Skeletal muscle satellite cell (primary cell): Measurements from ENCODE around the gene FAM234B.

ENCODE experiments used
- H3K27me3 ChIP-seq: 2 replicates; pipeline ENCODE4 v1.7.0; 2013; ENCODE audit warnings: low read length; ENCODE audit not compliant: control insufficient read depth, insufficient read depth
- H3K36me3 ChIP-seq: 2 replicates; pipeline ENCODE4 v1.7.0; 2013; ENCODE audit warnings: mild to moderate bottlenecking, control low read depth, low read length; ENCODE audit not compliant: insufficient read depth
- H3K4me1 ChIP-seq: 2 replicates; pipeline ENCODE4 v1.7.0; 2013; ENCODE audit warnings: low read length; ENCODE audit not compliant: control insufficient read depth, insufficient read depth
- H3K4me2 ChIP-seq: 2 replicates; pipeline ENCODE4 v1.7.0; 2013; ENCODE audit warnings: mild to moderate bottlenecking, low read length
- H3K4me3 ChIP-seq: 2 replicates; pipeline ENCODE4 v1.7.0; 2013; ENCODE audit warnings: low read length
- H3K9ac ChIP-seq: 2 replicates; pipeline ENCODE4 v1.7.0; 2013; ENCODE audit warnings: mild to moderate bottlenecking, low read depth, low read length, moderate library complexity
- H3K9me3 ChIP-seq: replicated peaks from 2 replicates; pipeline ENCODE4 v1.7.0; 2013; ENCODE audit warnings: mild to moderate bottlenecking, control low read depth, low read length

The FAM234B gene

DNA sequence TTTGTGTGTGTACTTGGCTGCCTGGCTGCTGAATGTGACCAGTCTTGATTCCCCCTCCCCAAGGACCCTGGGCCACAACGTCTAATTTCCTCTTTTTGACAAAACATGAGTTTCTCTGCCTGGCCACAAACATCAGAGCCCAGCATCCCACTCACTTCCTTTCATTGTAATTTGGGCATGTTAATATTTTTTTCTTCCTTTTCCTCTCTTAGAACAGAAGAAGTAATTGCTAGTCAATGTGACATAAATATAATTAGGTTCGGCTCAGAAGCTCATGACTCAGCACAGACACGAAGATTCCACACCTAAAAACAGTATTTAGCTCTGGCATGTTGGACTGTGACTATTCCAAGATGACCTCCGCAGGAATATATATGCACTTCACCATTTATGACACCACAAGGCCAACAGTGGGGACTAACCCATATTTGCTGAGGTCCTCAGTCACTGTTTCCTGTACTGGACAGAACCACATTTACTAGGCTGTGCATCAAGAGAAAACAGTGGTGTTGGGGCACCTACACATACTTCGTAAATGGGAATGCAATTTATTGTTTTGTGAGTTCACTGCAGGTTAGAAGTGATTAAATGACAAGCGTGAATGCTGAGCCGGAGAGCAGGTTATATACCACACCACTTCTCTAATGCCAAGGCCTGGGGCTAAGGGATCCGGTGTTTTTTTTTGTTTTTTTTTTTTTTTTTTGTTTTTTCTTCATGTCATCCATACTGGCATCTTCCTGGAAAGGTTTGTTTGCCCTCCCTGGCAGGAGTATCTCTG is 55.1 kb downstream of the FAM234B start:
- peaks cover 76% of the 10 kb centered on the region for H3K4me1 ChIP-seq
- peak overlapping the region; percentile 91 for H3K9ac ChIP-seq
- H3K4me2 ChIP-seq = peak overlapping the region; percentile 77
- H3K27me3 ChIP-seq = no peaks in the 10 kb centered on the region
- peak overlapping the region; percentile 40 for H3K4me3 ChIP-seq
- no peaks in the 10 kb centered on the region for H3K9me3 ChIP-seq
- no peaks in the 10 kb centered on the region for H3K36me3 ChIP-seq

DNA sequence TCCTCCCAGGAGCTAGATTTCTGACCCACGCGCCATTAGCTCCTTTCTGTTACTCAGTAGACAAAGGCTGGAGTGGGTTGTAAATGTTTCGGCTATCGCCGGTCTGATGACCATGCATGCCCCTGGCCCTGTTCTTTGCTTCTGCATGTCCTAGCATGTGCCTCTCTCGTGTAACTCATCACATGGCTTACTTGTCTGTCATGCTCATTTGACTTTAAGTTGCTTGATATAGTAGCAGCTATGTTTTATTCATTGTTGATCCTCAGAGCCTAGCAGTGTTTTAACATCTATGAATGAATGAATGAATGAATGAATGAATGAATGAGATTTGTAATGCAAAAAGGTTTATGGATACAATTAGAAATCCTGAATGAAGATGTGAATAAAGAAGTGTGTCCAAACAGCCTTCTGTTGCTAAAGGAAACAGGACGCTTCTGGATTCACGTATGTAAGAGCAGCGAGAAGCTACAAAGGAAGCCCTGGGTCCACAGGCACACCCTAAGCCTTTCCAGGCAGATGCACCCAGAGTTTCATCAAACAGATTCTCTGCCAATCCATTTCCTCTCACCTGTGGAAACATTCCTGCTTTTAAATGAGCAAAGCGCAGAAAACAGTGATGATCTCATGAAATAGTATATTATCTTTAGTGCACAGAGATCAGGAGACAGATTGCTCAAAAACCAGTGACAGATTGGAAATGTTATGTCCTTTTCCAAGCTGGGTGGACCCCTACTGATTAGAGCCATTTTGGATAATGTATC is 55.8 kb downstream of the FAM234B start:
- Histone ChIP-seq H3K36me3 (no peaks in the 10 kb centered on the region), H3K9ac (peak overlapping the region; percentile 91), H3K9me3 (no peaks in the 10 kb centered on the region), H3K4me2 (peak overlapping the region; percentile 80), H3K4me3 (peak overlapping the region; percentile 42), H3K4me1 (peaks cover 70% of the 10 kb centered on the region), H3K27me3 (no peaks in the 10 kb centered on the region)

GRCh38 chr12:13100605-13100881 is 56.4 kb downstream of the FAM234B start:
- Histone ChIP-seq H3K9ac (peak overlapping the region; percentile 91), H3K4me1 (peaks cover 65% of the 10 kb centered on the region), H3K9me3 (no peaks in the 10 kb centered on the region), H3K4me3 (peak overlapping the region; percentile 42), H3K4me2 (peak overlapping the region; percentile 80), H3K27me3 (no peaks in the 10 kb centered on the region), H3K36me3 (no peaks in the 10 kb centered on the region)

DNA sequence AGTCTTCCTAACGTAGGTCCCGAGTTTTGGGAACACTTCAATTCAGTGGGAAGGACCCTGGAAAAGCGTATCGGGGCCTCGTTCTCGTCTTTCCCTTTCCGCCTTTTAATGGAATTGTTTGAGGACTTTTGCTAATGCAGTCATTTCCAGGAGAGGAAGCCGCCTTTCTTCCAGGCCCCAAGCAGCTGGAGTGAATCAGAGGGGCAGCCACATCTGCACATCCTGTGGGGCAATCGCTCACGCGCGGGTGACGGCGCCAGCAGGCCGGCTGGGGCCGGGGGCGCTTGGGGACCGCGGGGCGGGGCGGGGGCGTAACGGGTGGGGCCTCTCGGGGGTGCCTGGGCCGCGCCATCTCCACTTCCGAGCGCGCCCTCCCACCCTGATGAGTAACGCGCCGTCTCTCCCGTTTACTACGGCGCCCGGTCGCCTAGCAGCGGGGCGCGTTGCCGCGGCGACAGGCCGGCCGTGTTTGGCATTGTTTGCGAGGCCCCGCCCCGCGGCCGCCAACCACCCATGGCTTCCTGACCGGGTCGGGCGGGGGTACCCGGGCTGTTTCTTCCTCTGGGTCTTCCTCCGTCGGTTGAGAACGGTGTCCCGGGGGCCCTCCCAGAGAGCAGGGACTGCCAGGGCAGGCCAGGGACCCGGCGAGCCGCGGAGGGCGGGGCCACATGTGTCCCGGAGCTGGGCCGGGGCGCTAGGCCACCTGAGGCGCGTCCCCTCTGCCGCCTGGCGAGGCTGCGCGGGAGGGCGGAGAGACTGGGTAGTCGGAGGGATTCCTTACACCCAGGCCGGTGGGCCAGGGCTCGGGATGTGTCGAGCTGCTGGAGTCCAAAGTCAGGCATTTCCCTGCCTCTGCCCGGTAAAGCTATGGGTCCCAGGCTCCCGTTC is 56.9 kb downstream of the FAM234B start:
- H3K4me3 ChIP-seq = peak overlapping the region; percentile 67
- peaks cover 61% of the 10 kb centered on the region for H3K4me1 ChIP-seq
- H3K9ac ChIP-seq = peak overlapping the region; percentile 96
- no peaks in the 10 kb centered on the region for H3K9me3 ChIP-seq
- peak overlapping the region; percentile 88 for H3K4me2 ChIP-seq
- no peaks in the 10 kb centered on the region for H3K36me3 ChIP-seq
- H3K27me3 ChIP-seq = no peaks in the 10 kb centered on the region

DNA sequence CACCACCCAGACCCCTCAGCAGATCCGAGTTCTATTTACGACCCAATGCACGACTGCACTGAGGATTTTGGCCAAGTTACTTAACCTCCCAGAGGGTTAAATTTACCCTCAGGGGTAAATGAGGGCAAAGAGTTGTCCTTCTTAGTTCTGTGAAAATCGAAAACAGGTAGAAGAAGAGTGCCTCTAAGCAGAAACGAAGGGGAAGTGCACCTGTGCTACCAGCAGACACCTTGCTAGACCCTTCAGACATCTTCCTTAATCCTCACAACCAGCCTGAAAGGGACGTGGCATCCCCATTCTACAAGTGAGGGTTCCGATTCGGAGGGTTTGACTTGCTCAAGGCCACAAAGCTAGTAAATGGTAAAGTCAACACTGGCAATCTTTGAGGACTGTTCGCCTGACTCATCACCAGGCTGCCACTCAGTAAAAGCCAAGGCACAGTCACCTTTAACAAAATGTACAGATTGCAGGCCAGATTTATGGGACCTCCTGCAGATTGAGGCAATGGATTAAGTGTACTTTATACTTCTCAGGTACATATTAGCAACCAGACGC is 57.7 kb downstream of the FAM234B start:
- H3K4me2 ChIP-seq = peak overlapping the region; percentile 88
- no peaks in the 10 kb centered on the region for H3K27me3 ChIP-seq
- no peaks in the 10 kb centered on the region for H3K36me3 ChIP-seq
- H3K9ac ChIP-seq = peak overlapping the region; percentile 96
- no peaks in the 10 kb centered on the region for H3K9me3 ChIP-seq
- H3K4me3 ChIP-seq = peak overlapping the region; percentile 67
- H3K4me1 ChIP-seq = peaks cover 60% of the 10 kb centered on the region

DNA sequence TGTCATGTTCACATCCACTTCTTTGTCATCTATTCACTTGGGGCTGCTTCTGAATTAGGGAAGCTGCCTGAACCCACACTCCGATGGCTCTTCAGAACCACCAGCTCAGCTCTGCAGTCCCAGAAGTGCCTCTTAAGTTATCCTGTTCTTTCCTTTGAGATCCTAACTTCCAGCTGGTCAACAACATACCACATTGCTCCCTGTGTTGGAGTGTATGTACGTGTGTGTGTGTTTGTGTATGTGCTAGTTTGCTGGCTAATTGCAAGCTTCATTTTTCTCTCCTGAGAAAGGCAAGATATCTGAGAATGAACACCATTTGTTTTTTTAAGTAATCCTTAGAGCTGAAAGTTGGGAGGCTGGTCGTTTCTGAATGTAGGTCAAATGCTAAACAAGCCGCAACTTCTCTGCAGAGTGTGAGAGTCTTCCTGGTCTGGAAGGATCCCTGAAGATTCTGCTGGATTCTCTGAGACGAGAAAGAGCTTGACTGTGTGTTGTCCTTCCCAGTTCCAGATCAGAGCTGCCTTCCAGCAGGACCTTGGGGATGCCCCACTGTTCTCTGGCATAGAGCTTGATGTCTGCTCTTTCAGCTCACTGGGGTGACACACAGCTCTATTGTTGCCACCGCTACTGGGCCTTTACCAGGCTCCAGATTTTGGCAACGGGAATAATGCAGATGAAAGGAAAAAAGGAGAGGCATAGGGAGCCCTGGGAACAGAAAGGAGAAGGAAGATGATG is 58.4 kb downstream of the FAM234B start:
- Histone ChIP-seq H3K27me3 (no peaks in the 10 kb centered on the region), H3K36me3 (no peaks in the 10 kb centered on the region), H3K4me1 (peaks cover 53% of the 10 kb centered on the region), H3K4me3 (peak overlapping the region; percentile 5), H3K4me2 (peak overlapping the region; percentile 88), H3K9ac (peak overlapping the region; percentile 96), H3K9me3 (no peaks in the 10 kb centered on the region)

DNA sequence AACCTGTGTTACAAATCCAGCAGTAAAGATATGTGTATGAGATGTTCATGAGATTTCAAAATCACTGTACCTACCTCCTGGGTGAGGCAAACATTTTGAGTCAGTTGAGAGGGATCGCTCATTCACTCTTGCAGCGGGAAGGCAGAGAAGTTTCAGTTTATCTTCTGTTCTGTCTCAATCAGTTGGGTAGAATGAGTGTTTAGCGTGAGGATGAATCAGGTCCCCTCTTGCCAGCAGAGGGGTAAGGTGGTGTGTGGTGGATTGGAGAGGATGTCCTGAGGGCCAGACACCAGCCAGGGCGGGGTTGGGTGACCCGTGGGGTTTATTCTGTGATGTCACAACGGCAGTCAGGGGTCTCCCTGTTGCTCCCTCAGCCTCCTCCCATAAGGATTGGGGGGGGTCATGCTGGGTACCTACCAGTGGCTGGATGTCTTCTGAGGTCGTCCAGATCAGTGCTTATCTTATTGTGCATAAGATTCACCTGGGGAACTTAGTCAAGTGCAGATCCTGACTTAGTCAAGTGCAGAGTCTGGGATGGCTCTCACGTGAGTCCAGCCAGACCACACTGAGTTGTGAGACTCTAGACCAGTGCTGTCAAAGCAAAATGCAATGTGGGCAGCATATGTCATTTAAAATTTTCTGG is 59.3 kb downstream of the FAM234B start, which contains the start of gene GSG1:
Gene GSG1 (minus strand): TSS at position 277 of the 643 bp plus-strand sequence. CDS start 155 bp downstream, at position 122.
- no peaks in the 10 kb centered on the region for H3K9me3 ChIP-seq
- no peaks in the 10 kb centered on the region for H3K36me3 ChIP-seq
- H3K9ac ChIP-seq = peak within 1 kb of the TSS; percentile 96
- H3K4me2 ChIP-seq = peak within 1 kb of the TSS; percentile 88
- no peak within 1 kb of the TSS for H3K4me3 ChIP-seq
- peaks cover 49% of the 10 kb centered on the region for H3K4me1 ChIP-seq
- no peaks in the 10 kb centered on the region for H3K27me3 ChIP-seq

DNA sequence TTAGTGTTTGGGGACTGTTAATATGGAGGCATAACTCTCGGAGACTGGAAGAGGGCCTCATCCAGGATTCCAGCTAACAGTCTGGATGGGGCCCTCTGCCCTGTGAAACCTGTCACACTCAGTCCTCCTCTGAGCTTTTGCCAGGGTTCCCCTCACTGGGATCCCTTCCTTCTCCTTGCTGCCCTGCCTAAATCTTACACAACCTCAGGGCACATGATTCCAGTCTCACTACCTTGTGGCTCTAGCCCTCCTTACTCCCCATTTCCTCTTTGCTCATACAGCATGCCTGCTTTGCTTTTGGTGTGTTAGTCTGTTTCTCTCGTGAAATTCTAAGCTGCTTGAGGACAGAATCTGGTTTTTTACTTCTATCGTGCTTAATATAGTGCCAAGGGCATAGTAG is 60.2 kb downstream of the FAM234B start:
- H3K9me3 ChIP-seq = no peaks in the 10 kb centered on the region
- H3K27me3 ChIP-seq = no peaks in the 10 kb centered on the region
- H3K4me2 ChIP-seq = no peak overlapping the region
- no peaks in the 10 kb centered on the region for H3K36me3 ChIP-seq
- H3K9ac ChIP-seq = no peak overlapping the region
- H3K4me3 ChIP-seq = no peak overlapping the region
- peaks cover 42% of the 10 kb centered on the region for H3K4me1 ChIP-seq

DNA sequence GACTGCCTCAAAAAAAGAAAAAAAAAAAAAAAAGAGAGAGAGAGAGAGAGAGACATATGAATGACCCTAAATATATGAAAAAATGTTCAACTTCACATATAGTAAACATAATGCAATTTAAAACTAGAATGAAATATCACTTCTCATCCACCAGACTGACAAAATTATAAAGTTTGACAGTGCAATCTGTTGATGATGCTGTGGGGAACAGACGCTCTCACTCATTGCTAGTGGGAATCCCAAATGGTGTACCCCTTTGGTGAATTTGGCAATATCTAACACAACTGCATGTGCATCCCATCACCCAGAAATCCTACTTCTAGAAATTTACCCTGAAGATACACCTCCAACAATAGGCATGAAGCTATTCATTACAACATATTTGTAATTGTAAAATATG is 61.6 kb downstream of the FAM234B start:
- no peak overlapping the region for H3K4me2 ChIP-seq
- no peaks in the 10 kb centered on the region for H3K36me3 ChIP-seq
- no peaks in the 10 kb centered on the region for H3K9me3 ChIP-seq
- no peaks in the 10 kb centered on the region for H3K27me3 ChIP-seq
- peaks cover 28% of the 10 kb centered on the region for H3K4me1 ChIP-seq
- no peak overlapping the region for H3K4me3 ChIP-seq
- H3K9ac ChIP-seq = no peak overlapping the region

DNA sequence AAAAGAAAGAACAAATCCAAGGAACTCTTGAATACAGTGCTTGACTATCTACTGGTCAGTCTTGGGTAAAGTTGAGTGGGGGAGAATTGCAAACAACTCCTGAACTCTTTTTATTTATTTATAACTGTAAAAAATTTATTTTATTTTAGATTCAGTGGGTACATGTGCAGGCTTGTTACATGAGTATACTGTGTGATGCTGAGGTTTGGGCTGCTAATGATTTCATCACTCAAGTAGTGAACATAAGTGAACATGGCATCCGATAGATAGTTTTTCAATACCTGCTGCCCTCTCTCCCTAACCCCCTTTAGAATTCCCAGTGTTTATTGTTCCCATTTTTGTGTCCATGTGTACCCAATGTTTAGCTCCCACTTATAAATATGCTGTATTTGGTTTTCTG is 62.5 kb downstream of the FAM234B start:
- H3K4me2 ChIP-seq = no peak overlapping the region
- no peak overlapping the region for H3K4me3 ChIP-seq

More for the DNA sequence above, 62.5 kb downstream of the FAM234B start:
- Histone ChIP-seq H3K9me3 (no peaks in the 10 kb centered on the region), H3K4me1 (peaks cover 22% of the 10 kb centered on the region), H3K9ac (no peak overlapping the region), H3K27me3 (no peaks in the 10 kb centered on the region), H3K36me3 (no peaks in the 10 kb centered on the region)
